CD4-positive, alpha-beta T cell treated with Interferon alpha-2 for 1 hour (primary cell): Measurements from ENCODE around the gene REEP6.
"Not testable (repeated sequence)": the region's sequence is repeated elsewhere in the genome, so short reads cannot be mapped to it uniquely, and the experiment has no call there.

Experiments used
- DNase-seq, 2 donors: peaks; one replicate each; pipeline ENCODE4 v3.0.0-alpha.2; 2020 to 2022

Gene REEP6

GRCh38 chr19:1526066-1526778 lies 35.2 kb downstream of the REEP6 start:
- DNase-seq: no peak

GRCh38 chr19:1526979-1527649 lies 36.1 kb downstream of the REEP6 start:
- no peak for DNase-seq

GRCh38 chr19:1527650-1528309 lies 36.8 kb downstream of the REEP6 start:
- DNase-seq: no peak

GRCh38 chr19:1528596-1529429 lies 37.8 kb downstream of the REEP6 start:
- DNase-seq: no peak

- no peak for DNase-seq
Observed at GRCh38 chr19:1529430-1529816, 38.4 kb downstream of the REEP6 start.

- not testable (repeated sequence) for DNase-seq
Observed at GRCh38 chr19:1530856-1531255, 39.9 kb downstream of the REEP6 start.

- DNase-seq: no peak
Observed at GRCh38 chr19:1531587-1531986, 40.6 kb downstream of the REEP6 start.

- no peak for DNase-seq
Observed at GRCh38 chr19:1532003-1532402, 41.0 kb downstream of the REEP6 start.

GRCh38 chr19:1533510-1534150 lies 42.6 kb downstream of the REEP6 start:
- no peak for DNase-seq

GRCh38 chr19:1534972-1535371 lies 44.0 kb downstream of the REEP6 start:
- DNase-seq: no peak

GRCh38 chr19:1535699-1536098 lies 44.7 kb downstream of the REEP6 start:
- not testable (repeated sequence) for DNase-seq

GRCh38 chr19:1538978-1539377 lies 48.0 kb downstream of the REEP6 start:
- no peak for DNase-seq

- not testable (repeated sequence) for DNase-seq
Observed at GRCh38 chr19:1539749-1540148, 48.8 kb downstream of the REEP6 start.

- no peak for DNase-seq
Observed at GRCh38 chr19:1540365-1540925, 49.5 kb downstream of the REEP6 start.
